Hematopoietic multipotent progenitor cell treated with erythropoietin and hydrocortisone succinate and interleukin-3 and kit ligand, for 8 days (in vitro differentiated cells): Measurements from ENCODE around the gene AHDC1.

Experiments used
- DNase-seq: peaks from one replicate; pipeline ENCODE4 v3.0.0-alpha.2; 2015

AHDC1 gene

GRCh38 chr1:27526569-27527222 is 77.2 kb downstream of the AHDC1 start:
- peak; percentile 46 for DNase-seq

- peak; percentile 89 for DNase-seq
These were observed 78.4 kb downstream of the AHDC1 start for GRCh38 chr1:27525296-27526272.

- DNase-seq, result no peak
These were observed 80.5 kb downstream of the AHDC1 start for GRCh38 chr1:27523337-27524020.

- DNase-seq, result peak; percentile 67
These were observed 81.3 kb downstream of the AHDC1 start for GRCh38 chr1:27522432-27523336.

GRCh38 chr1:27521861-27522431 is 82.0 kb downstream of the AHDC1 start:
- no peak for DNase-seq

GRCh38 chr1:27521336-27521831 is 82.6 kb downstream of the AHDC1 start:
- no peak for DNase-seq

GRCh38 chr1:27520651-27521050 is 83.3 kb downstream of the AHDC1 start:
- DNase-seq, result no peak

- DNase-seq, result no peak
These were observed 84.3 kb downstream of the AHDC1 start for GRCh38 chr1:27519331-27520258.

GRCh38 chr1:27518808-27519207 is 85.1 kb downstream of the AHDC1 start:
- no peak for DNase-seq

- no peak for DNase-seq
These were observed 85.8 kb downstream of the AHDC1 start for GRCh38 chr1:27517907-27518718.

GRCh38 chr1:27517301-27517700 is 86.6 kb downstream of the AHDC1 start:
- no peak for DNase-seq

GRCh38 chr1:27515626-27516025 is 88.3 kb downstream of the AHDC1 start:
- no peak for DNase-seq

GRCh38 chr1:27513958-27514357 is 90.0 kb downstream of the AHDC1 start:
- no peak for DNase-seq

- no peak for DNase-seq
These were observed 90.4 kb downstream of the AHDC1 start for GRCh38 chr1:27513528-27513927.

GRCh38 chr1:27509127-27510080 is 94.5 kb downstream of the AHDC1 start:
- no peak for DNase-seq

- peak; percentile 46 for DNase-seq
These were observed 95.8 kb downstream of the AHDC1 start for GRCh38 chr1:27507960-27508665.

GRCh38 chr1:27506703-27507102 is 97.2 kb downstream of the AHDC1 start:
- no peak for DNase-seq

- no peak for DNase-seq
These were observed 98.6 kb downstream of the AHDC1 start for GRCh38 chr1:27505420-27505680.
